GM19240 (cell line): Measurements from ENCODE around the gene PCED1B.

Experiments
- DNase-seq: peaks from one replicate; pipeline ENCODE4 v3.0.0; 2011; ENCODE audit warnings: low spot score; ENCODE audit not compliant: insufficient read length

The PCED1B gene

GRCh38 chr12:47067176-47067575 lies 12.2 kb upstream of the PCED1B start:
- DNase-seq = no peak

- no peak for DNase-seq
These were observed 11.5 kb upstream of the PCED1B start for GRCh38 chr12:47067771-47068431.

GRCh38 chr12:47068539-47068938 lies 10.9 kb upstream of the PCED1B start:
- no peak for DNase-seq

GRCh38 chr12:47070310-47070709 lies 9.1 kb upstream of the PCED1B start:
- DNase-seq = no peak

GRCh38 chr12:47071241-47071852 lies 8.1 kb upstream of the PCED1B start:
- no peak for DNase-seq

- no peak for DNase-seq
These were observed 5.5 kb upstream of the PCED1B start for GRCh38 chr12:47073951-47074350.

GRCh38 chr12:47074757-47075156 lies 4.7 kb upstream of the PCED1B start:
- no peak for DNase-seq

GRCh38 chr12:47075192-47076084 lies 4.0 kb upstream of the PCED1B start:
- DNase-seq = no peak

- DNase-seq = no peak
These were observed 2.0 kb upstream of the PCED1B start for GRCh38 chr12:47077206-47078085.

- no peak for DNase-seq
These were observed 1.4 kb upstream of the PCED1B start for GRCh38 chr12:47078086-47078395.

GRCh38 chr12:47078733-47079467 lies 521 bp upstream of the PCED1B start:
- DNase-seq = no peak

- no peak for DNase-seq
These were observed 732 bp downstream of the PCED1B start for GRCh38 chr12:47079981-47080724.

GRCh38 chr12:47080725-47081502 lies 1.5 kb downstream of the PCED1B start:
- DNase-seq = no peak

- no peak for DNase-seq
These were observed 2.9 kb downstream of the PCED1B start for GRCh38 chr12:47082283-47082682.

- no peak for DNase-seq
These were observed 3.6 kb downstream of the PCED1B start for GRCh38 chr12:47082796-47083621.

GRCh38 chr12:47084172-47084571 lies 4.8 kb downstream of the PCED1B start:
- DNase-seq = no peak

- DNase-seq = no peak
These were observed 6.4 kb downstream of the PCED1B start for GRCh38 chr12:47085815-47086252.

- DNase-seq = no peak
These were observed 7.8 kb downstream of the PCED1B start for GRCh38 chr12:47087088-47087688.
